Loucy (cell line): Measurements from ENCODE around the gene TRPM3.

Experiments used
- H2AFZ ChIP-seq: fragments of 200-600 bp; sonication (generic); 2 replicates; pipeline ENCODE4 v1.6.0; 2016; ENCODE audit warnings: antibody characterized with exemption, mild to moderate bottlenecking, low read length, moderate library complexity
- H3F3A ChIP-seq: fragments of 200-600 bp; 2 replicates; pipeline ENCODE4 v1.6.0; 2016; ENCODE audit warnings: antibody characterized with exemption, low read depth, mild to moderate bottlenecking
- H3K27me3 ChIP-seq: fragments of 200-600 bp; sonication (generic); 2 replicates; pipeline ENCODE4 v1.6.1; 2014; ENCODE audit warnings: low read length, mild to moderate bottlenecking; ENCODE audit not compliant: insufficient read depth, poor library complexity, severe bottlenecking
- H3K36me3 ChIP-seq: fragments of 200-600 bp; sonication (generic); 2 replicates; pipeline ENCODE4 v1.6.1; 2016; ENCODE audit warnings: low read length; ENCODE audit not compliant: insufficient read depth
- H3K4me1 ChIP-seq: fragments of 200-600 bp; sonication (generic); 2 replicates; pipeline ENCODE4 v1.5.1; 2014; ENCODE audit warnings: low read length, mild to moderate bottlenecking; ENCODE audit not compliant: insufficient read depth, poor library complexity, severe bottlenecking
- H3K4me2 ChIP-seq: fragments of 200-600 bp; sonication (generic); 2 replicates; pipeline ENCODE4 v1.6.0; 2014; ENCODE audit warnings: antibody characterized with exemption, low read length, low read depth, mild to moderate bottlenecking; ENCODE audit not compliant: poor library complexity, severe bottlenecking
- H3K4me3 ChIP-seq: fragments of 200-600 bp; sonication (generic); 2 replicates; pipeline ENCODE4 v1.5.1; 2014; ENCODE audit warnings: low read length, mild to moderate bottlenecking, mixed read lengths; ENCODE audit not compliant: poor library complexity, severe bottlenecking
- H3K79me2 ChIP-seq: fragments of 200-600 bp; sonication (generic); 2 replicates; pipeline ENCODE4 v1.6.1; 2014; ENCODE audit warnings: low read length; ENCODE audit not compliant: insufficient read depth
- H3K9ac ChIP-seq: fragments of 200-600 bp; sonication (generic); 2 replicates; pipeline ENCODE4 v1.6.0; 2014; ENCODE audit warnings: mild to moderate bottlenecking, low read depth, low read length, moderate library complexity; ENCODE audit not compliant: poor library complexity, severe bottlenecking
- H3K9me2 ChIP-seq: fragments of 200-600 bp; sonication (generic); replicated peaks from 2 replicates; pipeline ENCODE4 v1.6.1; 2016; ENCODE audit warnings: low read depth, low read length, mixed read lengths
- H3K9me3 ChIP-seq: fragments of 200-600 bp; sonication (generic); 2 replicates; pipeline ENCODE4 v1.6.1; 2014; ENCODE audit warnings: mild to moderate bottlenecking, antibody characterized with exemption, low read length, low read depth; ENCODE audit not compliant: insufficient read depth
- H4K20me1 ChIP-seq: fragments of 200-600 bp; sonication (generic); 2 replicates; pipeline ENCODE4 v1.6.0; 2014; ENCODE audit warnings: antibody characterized with exemption, low read length, mild to moderate bottlenecking; ENCODE audit not compliant: insufficient read depth, poor library complexity, severe bottlenecking
- CTCF ChIP-seq: fragments of 200-600 bp; sonication (generic); conservative IDR thresholded peaks from 2 replicates; pipeline ENCODE4 v1.5.1; 2014; ENCODE audit warnings: mild to moderate bottlenecking, antibody characterized with exemption, low read length
- EZH2phosphoT487 ChIP-seq: fragments of 200-600 bp; IDR thresholded peaks from 2 replicates; pipeline ENCODE4 v1.6.1; 2018; ENCODE audit warnings: antibody characterized with exemption, mild to moderate bottlenecking, moderate library complexity, borderline replicate concordance

Gene TRPM3

GRCh38 chr9:71001780-71002386, 119.5 kb downstream of the TRPM3 start:
- Histone ChIP-seq H3K27me3 (no peaks in the 10 kb centered on the region), H3K4me3 (no peak overlapping the region), H3F3A (no peaks in the 10 kb centered on the region), H3K9me3 (no peaks in the 10 kb centered on the region), H3K79me2 (no peaks in the 10 kb centered on the region), H3K4me2 (no peak overlapping the region), H3K9me2 (no peaks in the 10 kb centered on the region), H4K20me1 (no peaks in the 10 kb centered on the region), H3K9ac (no peak overlapping the region), H2AFZ (no peak overlapping the region), H3K36me3 (no peaks in the 10 kb centered on the region), H3K4me1 (no peaks in the 10 kb centered on the region)
- TF ChIP-seq EZH2phosphoT487 (no peak), CTCF (peak; percentile 86)

GRCh38 chr9:70998962-70999361, 122.5 kb downstream of the TRPM3 start:
- H3K79me2 ChIP-seq, result no peaks in the 10 kb centered on the region
- no peaks in the 10 kb centered on the region for H3K9me2 ChIP-seq
- H4K20me1 ChIP-seq, result no peaks in the 10 kb centered on the region
- H3K27me3 ChIP-seq, result no peaks in the 10 kb centered on the region
- TF ChIP-seq CTCF, result no peak
- TF ChIP-seq EZH2phosphoT487, result no peak
- H3F3A ChIP-seq, result no peaks in the 10 kb centered on the region
- no peak overlapping the region for H3K4me3 ChIP-seq
- H3K36me3 ChIP-seq, result no peaks in the 10 kb centered on the region
- H3K4me1 ChIP-seq, result no peaks in the 10 kb centered on the region
- H3K9ac ChIP-seq, result no peak overlapping the region
- no peaks in the 10 kb centered on the region for H3K9me3 ChIP-seq
- H3K4me2 ChIP-seq, result no peak overlapping the region
- H2AFZ ChIP-seq, result no peak overlapping the region

GRCh38 chr9:70995511-70995910, 125.9 kb downstream of the TRPM3 start:
- H3F3A ChIP-seq, result no peaks in the 10 kb centered on the region
- H3K9me3 ChIP-seq, result no peaks in the 10 kb centered on the region

More at GRCh38 chr9:70995511-70995910, 125.9 kb downstream of the TRPM3 start:
- TF ChIP-seq EZH2phosphoT487 (no peak), CTCF (no peak)
- no peak overlapping the region for H3K9ac ChIP-seq
- H2AFZ ChIP-seq, result no peak overlapping the region
- no peaks in the 10 kb centered on the region for H3K9me2 ChIP-seq
- H3K79me2 ChIP-seq, result no peaks in the 10 kb centered on the region
- no peaks in the 10 kb centered on the region for H3K4me1 ChIP-seq
- H3K4me3 ChIP-seq, result no peak overlapping the region
- H3K4me2 ChIP-seq, result no peak overlapping the region
- no peaks in the 10 kb centered on the region for H3K27me3 ChIP-seq
- no peaks in the 10 kb centered on the region for H3K36me3 ChIP-seq
- H4K20me1 ChIP-seq, result no peaks in the 10 kb centered on the region
